Measurements from ENCODE around the gene IL1RAPL1.
"Not testable (repeated sequence)": the region's sequence is repeated elsewhere in the genome, so short reads cannot be mapped to it uniquely, and the experiment has no call there.

The IL1RAPL1 gene

GRCh38 chrX:29295987-29296680, 708.9 kb downstream of the IL1RAPL1 start:
- no peak for DNase-seq

GRCh38 chrX:29297171-29297800, 710.0 kb downstream of the IL1RAPL1 start:
- DNase-seq = no peak

GRCh38 chrX:29299684-29300083, 712.4 kb downstream of the IL1RAPL1 start:
- DNase-seq = no peak

GRCh38 chrX:29308726-29309125, 721.5 kb downstream of the IL1RAPL1 start:
- no peak for DNase-seq

GRCh38 chrX:29315931-29316330, 728.7 kb downstream of the IL1RAPL1 start:
- no peak for DNase-seq

- no peak for DNase-seq
These were observed 730.8 kb downstream of the IL1RAPL1 start for GRCh38 chrX:29318012-29318411.

GRCh38 chrX:29332429-29332828, 745.2 kb downstream of the IL1RAPL1 start:
- not testable (repeated sequence) for DNase-seq

GRCh38 chrX:29333091-29333490, 745.8 kb downstream of the IL1RAPL1 start:
- DNase-seq = not testable (repeated sequence)

GRCh38 chrX:29348288-29348687, 761.0 kb downstream of the IL1RAPL1 start:
- no peak for DNase-seq

GRCh38 chrX:29359276-29359675, 772.0 kb downstream of the IL1RAPL1 start:
- no peak for DNase-seq

- DNase-seq = not testable (repeated sequence)
These were observed 787.5 kb downstream of the IL1RAPL1 start for GRCh38 chrX:29374765-29375164.

- no peak for DNase-seq
These were observed 789.3 kb downstream of the IL1RAPL1 start for GRCh38 chrX:29376584-29376983.

GRCh38 chrX:29382811-29383210, 795.6 kb downstream of the IL1RAPL1 start:
- DNase-seq = no peak

- no peak for DNase-seq
These were observed 801.3 kb downstream of the IL1RAPL1 start for GRCh38 chrX:29388509-29388908.

GRCh38 chrX:29397506-29397905, 810.3 kb downstream of the IL1RAPL1 start:
- no peak for DNase-seq

GRCh38 chrX:29407357-29407756, 820.1 kb downstream of the IL1RAPL1 start:
- no peak for DNase-seq

GRCh38 chrX:29419774-29420553, 832.7 kb downstream of the IL1RAPL1 start:
- DNase-seq = no peak

- no peak for DNase-seq
These were observed 834.8 kb downstream of the IL1RAPL1 start for GRCh38 chrX:29422034-29422433.

- DNase-seq = no peak
These were observed 844.6 kb downstream of the IL1RAPL1 start for GRCh38 chrX:29431895-29432294.

GRCh38 chrX:29432534-29432933, 845.3 kb downstream of the IL1RAPL1 start:
- no peak for DNase-seq

GRCh38 chrX:29434939-29435338, 847.7 kb downstream of the IL1RAPL1 start:
- DNase-seq = no peak

GRCh38 chrX:29435396-29435795, 848.1 kb downstream of the IL1RAPL1 start:
- DNase-seq = no peak

- DNase-seq = no peak
These were observed 860.6 kb downstream of the IL1RAPL1 start for GRCh38 chrX:29447867-29448266.

- DNase-seq = no peak
These were observed 866.1 kb downstream of the IL1RAPL1 start for GRCh38 chrX:29453333-29453732.
